Panc1 (cell line): ENCODE data around the gene CHTF8. TPM values are rescaled to one million over a fixed set of nuclear protein-coding genes. Genes with fewer than 3 reads are reported as not detected.
"Not testable (repeated sequence)": the region's sequence is repeated elsewhere in the genome, so short reads cannot be mapped to it uniquely, and the experiment has no call there.

Experiments used
- ATAC-seq: fragments of 200-7000 bp; cut with Tn5 transposase; 2 replicates; pipeline ENCODE4 v1.9.1; 2020; ENCODE audit warnings: mild to moderate bottlenecking, moderate library complexity
- BruUV-seq: library from RNA; stranded (reverse); fragments of 400-500 nt; replicated peaks from 2 replicates; lab custom pipeline; 2021; lab: Mats Ljungman, UMichigan
- CTCF ChIA-PET: fragments of 300-600 bp; sonication (Branson Sonifier 250); formaldehyde crosslinking; loops from one replicate; lab custom pipeline; 2022; ENCODE audit warnings: antibody characterized with exemption; lab: Charles Lee
- POLR2A ChIA-PET: fragments of 300-600 bp; sonication (Branson Sonifier 250); formaldehyde crosslinking; loops from one replicate; lab custom pipeline; 2022; ENCODE audit warnings: antibody characterized with exemption; lab: Charles Lee
- DNase-seq: peaks from one replicate; pipeline ENCODE4 v3.0.0-alpha.2; 2010; ENCODE audit warnings: low read depth, low spot score
- H3K27ac ChIP-seq: 2 replicates; pipeline ENCODE4 v1.5.1; 2011; ENCODE audit warnings: mild to moderate bottlenecking, low read length, inconsistent platforms
- H3K27me3 ChIP-seq: fragments of 200-500 bp; sonication (Bioruptor generic); 2 replicates; pipeline ENCODE4 v1.6.0; 2014; ENCODE audit warnings: low read length, inconsistent platforms; ENCODE audit not compliant: control insufficient read depth, insufficient read depth
- H3K36me3 ChIP-seq: fragments of 200-500 bp; sonication (Bioruptor generic); 2 replicates; pipeline ENCODE4 v1.5.1; 2014; ENCODE audit warnings: inconsistent platforms, mild to moderate bottlenecking, low read length, moderate library complexity; ENCODE audit not compliant: control insufficient read depth, insufficient read depth
- H3K4me1 ChIP-seq: 2 replicates; pipeline ENCODE4 v1.5.1; 2011; ENCODE audit warnings: inconsistent platforms, mild to moderate bottlenecking, low read length, moderate library complexity; ENCODE audit not compliant: control insufficient read depth, insufficient read depth
- H3K4me3 ChIP-seq, 2 experiments: 2 replicates each; pipeline ENCODE4 v1.5.1; 2011 to 2012; ENCODE audit warnings: low read depth in 2 of 2, low read length in 2 of 2, mild to moderate bottlenecking in 2 of 2, inconsistent platforms in 1 of 2, moderate library complexity in 1 of 2
- H3K9me3 ChIP-seq: fragments of 200-500 bp; sonication (Bioruptor generic); 2 replicates; pipeline ENCODE4 v1.5.1; 2014; ENCODE audit warnings: low read depth, mild to moderate bottlenecking, inconsistent platforms, low read length, moderate library complexity; ENCODE audit not compliant: control insufficient read depth, insufficient read depth
- POLR2AphosphoS5 ChIP-seq: IDR thresholded peaks from 2 replicates; pipeline ENCODE4 v1.6.1; 2012; ENCODE audit warnings: mild to moderate bottlenecking, low read depth, low read length, moderate library complexity
- SIN3A ChIP-seq: IDR thresholded peaks from 2 replicates; pipeline ENCODE4 v1.6.1; 2012; ENCODE audit warnings: low read depth, mild to moderate bottlenecking, low read length, moderate library complexity, borderline replicate concordance; ENCODE audit not compliant: insufficient read depth
- TCF7L2 ChIP-seq: IDR thresholded peaks from 2 replicates; pipeline ENCODE4 v1.6.1; 2011; ENCODE audit warnings: mild to moderate bottlenecking, low read depth, low read length, inconsistent platforms
- in situ Hi-C: cut with HindIII; loops from 2 replicates; pipeline ENCODE4 v1.10.0; 2016; ENCODE audit warnings: low sequenced_read_pairs, low pct_unique_long_range_greater_than_20kb
- intact Hi-C: fragments of 100-400 bp; cut with micrococcal nuclease; formaldehyde crosslinking; loops from one replicate; pipeline ENCODE4 v1.10.0; 2022; ENCODE audit not compliant: unreplicated experiment
- total RNA-seq: library from RNA; stranded (reverse); gene quantifications from one replicate; pipeline ENCODE4 v1.2.1, GENCODE V29; 2021; ENCODE audit not compliant: unreplicated experiment
- TF ChIP-seq, protein P1 (sequence below): fragments of 450-650 bp; IDR thresholded peaks from 2 replicates; pipeline ENCODE4 v1.5.1; 2017; ENCODE audit warnings: mild to moderate bottlenecking
- TF ChIP-seq, protein P2 (sequence below), 2 experiments: IDR thresholded peaks; 2 replicates each; pipeline ENCODE4 v1.6.1; 2011 to 2012; ENCODE audit warnings: low read depth in 2 of 2, control low read depth in 1 of 2, low read length in 1 of 2, mild to moderate bottlenecking in 1 of 2, moderate library complexity in 1 of 2; ENCODE audit not compliant: insufficient read depth in 1 of 2

Gene CHTF8
- total RNA-seq, 1 experiment from 2014 or later = 116 TPM

DNA sequence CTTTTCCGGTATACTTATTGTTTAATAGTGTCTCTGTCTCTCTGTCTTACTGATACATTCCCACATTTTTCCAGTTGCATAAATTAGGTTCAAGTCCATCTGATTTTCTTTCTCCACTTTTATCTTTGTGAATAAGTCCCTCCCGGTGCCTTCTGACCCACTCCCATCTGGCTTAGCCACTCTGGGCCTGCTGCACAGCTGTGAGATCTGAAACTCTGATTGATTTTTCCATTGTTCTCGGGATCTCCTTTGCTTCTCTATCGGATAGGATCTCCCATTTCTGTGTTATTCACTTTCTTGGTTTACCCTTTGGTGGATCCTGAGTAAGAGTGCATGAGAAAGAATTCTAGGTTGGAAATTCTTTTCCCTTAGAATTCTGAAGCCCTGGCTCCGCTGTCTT is 8.6 kb upstream of the CHTF8 start:
- no peaks in the 10 kb centered on the region for H3K4me1 ChIP-seq
- DNase-seq (no peak), ATAC-seq (no peak)
- H3K36me3 ChIP-seq = peaks cover 13% of the 10 kb centered on the region
- intact Hi-C loops (no loop called here), in situ Hi-C loops (no loop called here)
- TF ChIP-seq TCF7L2 (no peak), POLR2AphosphoS5 (no peak), SIN3A (no peak)
- TF ChIP-seq, protein P1, sequence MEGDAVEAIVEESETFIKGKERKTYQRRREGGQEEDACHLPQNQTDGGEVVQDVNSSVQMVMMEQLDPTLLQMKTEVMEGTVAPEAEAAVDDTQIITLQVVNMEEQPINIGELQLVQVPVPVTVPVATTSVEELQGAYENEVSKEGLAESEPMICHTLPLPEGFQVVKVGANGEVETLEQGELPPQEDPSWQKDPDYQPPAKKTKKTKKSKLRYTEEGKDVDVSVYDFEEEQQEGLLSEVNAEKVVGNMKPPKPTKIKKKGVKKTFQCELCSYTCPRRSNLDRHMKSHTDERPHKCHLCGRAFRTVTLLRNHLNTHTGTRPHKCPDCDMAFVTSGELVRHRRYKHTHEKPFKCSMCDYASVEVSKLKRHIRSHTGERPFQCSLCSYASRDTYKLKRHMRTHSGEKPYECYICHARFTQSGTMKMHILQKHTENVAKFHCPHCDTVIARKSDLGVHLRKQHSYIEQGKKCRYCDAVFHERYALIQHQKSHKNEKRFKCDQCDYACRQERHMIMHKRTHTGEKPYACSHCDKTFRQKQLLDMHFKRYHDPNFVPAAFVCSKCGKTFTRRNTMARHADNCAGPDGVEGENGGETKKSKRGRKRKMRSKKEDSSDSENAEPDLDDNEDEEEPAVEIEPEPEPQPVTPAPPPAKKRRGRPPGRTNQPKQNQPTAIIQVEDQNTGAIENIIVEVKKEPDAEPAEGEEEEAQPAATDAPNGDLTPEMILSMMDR = no peak
- TF ChIP-seq, protein P2, sequence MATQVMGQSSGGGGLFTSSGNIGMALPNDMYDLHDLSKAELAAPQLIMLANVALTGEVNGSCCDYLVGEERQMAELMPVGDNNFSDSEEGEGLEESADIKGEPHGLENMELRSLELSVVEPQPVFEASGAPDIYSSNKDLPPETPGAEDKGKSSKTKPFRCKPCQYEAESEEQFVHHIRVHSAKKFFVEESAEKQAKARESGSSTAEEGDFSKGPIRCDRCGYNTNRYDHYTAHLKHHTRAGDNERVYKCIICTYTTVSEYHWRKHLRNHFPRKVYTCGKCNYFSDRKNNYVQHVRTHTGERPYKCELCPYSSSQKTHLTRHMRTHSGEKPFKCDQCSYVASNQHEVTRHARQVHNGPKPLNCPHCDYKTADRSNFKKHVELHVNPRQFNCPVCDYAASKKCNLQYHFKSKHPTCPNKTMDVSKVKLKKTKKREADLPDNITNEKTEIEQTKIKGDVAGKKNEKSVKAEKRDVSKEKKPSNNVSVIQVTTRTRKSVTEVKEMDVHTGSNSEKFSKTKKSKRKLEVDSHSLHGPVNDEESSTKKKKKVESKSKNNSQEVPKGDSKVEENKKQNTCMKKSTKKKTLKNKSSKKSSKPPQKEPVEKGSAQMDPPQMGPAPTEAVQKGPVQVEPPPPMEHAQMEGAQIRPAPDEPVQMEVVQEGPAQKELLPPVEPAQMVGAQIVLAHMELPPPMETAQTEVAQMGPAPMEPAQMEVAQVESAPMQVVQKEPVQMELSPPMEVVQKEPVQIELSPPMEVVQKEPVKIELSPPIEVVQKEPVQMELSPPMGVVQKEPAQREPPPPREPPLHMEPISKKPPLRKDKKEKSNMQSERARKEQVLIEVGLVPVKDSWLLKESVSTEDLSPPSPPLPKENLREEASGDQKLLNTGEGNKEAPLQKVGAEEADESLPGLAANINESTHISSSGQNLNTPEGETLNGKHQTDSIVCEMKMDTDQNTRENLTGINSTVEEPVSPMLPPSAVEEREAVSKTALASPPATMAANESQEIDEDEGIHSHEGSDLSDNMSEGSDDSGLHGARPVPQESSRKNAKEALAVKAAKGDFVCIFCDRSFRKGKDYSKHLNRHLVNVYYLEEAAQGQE (IDR thresholded peaks at IDR 0.05; ENCODE audit: insufficient read depth in 1 of 2, low read depth in 2 of 2, low read length in 1 of 2) = no peak
- no peak overlapping the region for H3K4me3 ChIP-seq
- no TSS peak for BruUV-seq
- ChIA-PET POLR2A (no interaction called here), CTCF (no interaction called here)
- H3K27ac ChIP-seq = no peak overlapping the region
- H3K9me3 ChIP-seq = no peaks in the 10 kb centered on the region
- no peaks in the 10 kb centered on the region for H3K27me3 ChIP-seq

DNA sequence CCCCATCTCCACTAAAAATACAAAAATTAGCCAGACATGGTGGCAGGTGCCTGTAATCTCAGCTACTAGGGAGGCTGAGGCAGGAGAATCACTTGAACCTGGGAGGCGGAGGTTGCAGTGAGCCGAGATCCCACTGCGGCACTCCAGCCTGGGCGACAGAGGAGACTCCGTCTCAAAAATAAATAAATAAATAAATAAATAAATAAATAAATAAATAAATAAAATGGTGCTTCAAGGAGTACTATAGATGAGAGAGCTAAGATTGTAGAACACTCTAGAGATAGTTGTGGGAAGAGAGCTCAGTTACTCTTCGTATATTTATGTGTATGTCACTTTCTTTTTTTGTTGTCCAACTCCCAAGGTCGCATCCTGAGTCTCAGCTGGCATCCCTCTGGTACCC is 7.1 kb upstream of the CHTF8 start:
- POLR2A ChIA-PET, BruUV-seq, ATAC-seq, H3K27ac ChIP-seq, DNase-seq, in situ Hi-C loops, H3K4me1 ChIP-seq, H3K27me3 ChIP-seq, intact Hi-C loops, H3K4me3 ChIP-seq, H3K9me3 ChIP-seq: not testable (repeated sequence)
- CTCF ChIA-PET = interaction anchor here (0.5 kb wide), 1 partner anchor 16 kb away, joined by 3 read pairs; no protein-coding TSS in a partner anchor
- peaks cover 13% of the 10 kb centered on the region for H3K36me3 ChIP-seq

DNA sequence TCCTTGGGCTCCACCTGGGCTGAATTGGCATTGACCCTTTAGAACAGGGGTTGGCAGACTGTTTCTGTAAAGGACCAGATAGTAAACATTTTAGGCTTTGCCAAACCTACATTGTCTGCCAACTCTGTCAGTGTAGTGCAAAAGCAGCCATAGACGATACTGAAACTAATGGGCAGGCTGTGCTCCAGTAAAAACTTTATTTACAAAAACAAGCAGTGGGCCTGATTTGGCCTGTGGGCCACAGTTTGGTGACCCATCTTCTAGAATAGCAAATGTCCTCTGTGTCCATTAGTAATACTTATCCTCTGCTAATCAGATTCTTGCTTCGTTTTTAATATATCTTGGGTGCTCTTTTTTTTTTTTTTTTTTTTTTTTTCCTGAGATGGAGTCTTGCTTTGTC is 6.2 kb upstream of the CHTF8 start:
- Histone ChIP-seq H3K36me3 (peaks cover 10% of the 10 kb centered on the region), H3K9me3 (no peaks in the 10 kb centered on the region), H3K27me3 (no peaks in the 10 kb centered on the region), H3K4me1 (peaks cover 7% of the 10 kb centered on the region), H3K27ac (no peak overlapping the region), H3K4me3 (no peak overlapping the region)
- no TSS peak for BruUV-seq
- in situ Hi-C loops (no loop called here), intact Hi-C loops (no loop called here)
- CTCF ChIA-PET = no interaction called here
- DNase-seq = no peak
- POLR2A ChIA-PET = no interaction called here
- TF ChIP-seq TCF7L2 (no peak), POLR2AphosphoS5 (no peak), SIN3A (no peak)
- TF ChIP-seq, protein P1 = no peak
- TF ChIP-seq, protein P2 (IDR thresholded peaks at IDR 0.05; ENCODE audit: insufficient read depth in 1 of 2, low read depth in 2 of 2, low read length in 1 of 2) = no peak
- no peak for ATAC-seq
